SU-DHL-6 (cell line): ENCODE data around the gene CEP85.

Experiments
- H2AFZ ChIP-seq: fragments of 200-600 bp; sonication (generic); 2 replicates; pipeline ENCODE4 v1.6.1; 2014; ENCODE audit warnings: low read depth, mild to moderate bottlenecking, moderate library complexity, mixed read lengths, antibody characterized with exemption, low read length; ENCODE audit not compliant: severe bottlenecking
- H3F3A ChIP-seq: fragments of 200-600 bp; shearing (Covaris generic); 2 replicates; pipeline ENCODE4 v1.6.0; 2016; ENCODE audit warnings: antibody characterized with exemption, mild to moderate bottlenecking; ENCODE audit not compliant: insufficient read depth
- H3K27ac ChIP-seq: fragments of 200-600 bp; sonication (generic); 2 replicates; pipeline ENCODE4 v1.5.1; 2016; ENCODE audit warnings: low read depth, mild to moderate bottlenecking, low read length, moderate library complexity, mixed read lengths
- H3K27me3 ChIP-seq: fragments of 200-600 bp; sonication (generic), shearing (Covaris generic); 2 replicates; pipeline ENCODE4 v1.6.0; 2014; ENCODE audit warnings: mild to moderate bottlenecking, low read length
- H3K36me3 ChIP-seq: fragments of 200-600 bp; sonication (generic); 2 replicates; pipeline ENCODE4 v1.6.1; 2014; ENCODE audit warnings: mild to moderate bottlenecking, low read length, mixed read lengths
- H3K4me2 ChIP-seq: fragments of 300-600, 200-600 bp; shearing (Covaris generic), sonication (generic); 2 replicates; pipeline ENCODE4 v1.6.0; 2014; ENCODE audit warnings: low read length, low read depth, mild to moderate bottlenecking; ENCODE audit not compliant: poor library complexity, severe bottlenecking
- H3K4me3 ChIP-seq: fragments of 200-600 bp; sonication (generic); 2 replicates; pipeline ENCODE4 v1.5.1; 2014; ENCODE audit warnings: antibody characterized with exemption, low read length, mild to moderate bottlenecking, mixed read lengths; ENCODE audit not compliant: insufficient read depth, poor library complexity, severe bottlenecking
- H3K79me2 ChIP-seq: fragments of 200-600 bp; sonication (generic); 2 replicates; pipeline ENCODE4 v1.6.1; 2014; ENCODE audit warnings: mild to moderate bottlenecking, low read length, moderate library complexity; ENCODE audit not compliant: insufficient read depth
- H3K9ac ChIP-seq: fragments of 200-600 bp; sonication (generic); 2 replicates; pipeline ENCODE4 v1.7.0; 2014; ENCODE audit warnings: mild to moderate bottlenecking, low read length
- H3K9me2 ChIP-seq: fragments of 200-600 bp; sonication (generic); replicated peaks from 2 replicates; pipeline ENCODE4 v1.6.1; 2014; ENCODE audit warnings: low read length; ENCODE audit not compliant: insufficient read depth
- H3K9me3 ChIP-seq: fragments of 200-600 bp; sonication (generic); 2 replicates; pipeline ENCODE4 v1.6.1; 2014; ENCODE audit warnings: low read length, mixed read lengths; ENCODE audit not compliant: insufficient read depth
- H4K20me1 ChIP-seq: fragments of 200-600 bp; sonication (generic); 2 replicates; pipeline ENCODE4 v1.6.1; 2014; ENCODE audit warnings: low read depth, mild to moderate bottlenecking, antibody characterized with exemption, low read length, moderate library complexity, mixed read lengths
- CTCF ChIP-seq: fragments of 200-600 bp; sonication (generic); IDR thresholded peaks from one replicate; pipeline ENCODE4 v1.5.1; 2017; ENCODE audit warnings: antibody characterized with exemption, mild to moderate bottlenecking, low read length, moderate library complexity; ENCODE audit not compliant: insufficient read depth, poor library complexity, severe bottlenecking
- EZH2phosphoT487 ChIP-seq: fragments of 200-600 bp; sonication (generic), shearing (Covaris generic); conservative IDR thresholded peaks from 2 replicates; pipeline ENCODE4 v1.6.1; 2018; ENCODE audit warnings: mild to moderate bottlenecking, antibody characterized with exemption, low read length, moderate library complexity, mixed read lengths

Gene CEP85

GRCh38 chr1:26324550-26324949, 90.5 kb downstream of the CEP85 start:
- Histone ChIP-seq H3K36me3 (peaks cover 4% of the 10 kb centered on the region; the same call in 1 of the 2 replicates), H3K9me3 (no peaks in the 10 kb centered on the region), H3K4me3 (no peak overlapping the region)

GRCh38 chr1:26327956-26328362, 94.0 kb downstream of the CEP85 start:
- no peaks in the 10 kb centered on the region for H3K36me3 ChIP-seq
- H3K27me3 ChIP-seq, result no peaks in the 10 kb centered on the region

More at GRCh38 chr1:26324550-26324949, 90.5 kb downstream of the CEP85 start:
- Histone ChIP-seq H2AFZ (no peak overlapping the region), H3K79me2 (no peaks in the 10 kb centered on the region), H4K20me1 (no peaks in the 10 kb centered on the region), H3K27me3 (no peaks in the 10 kb centered on the region), H3K4me2 (no peak overlapping the region), H3F3A (peaks cover 19% of the 10 kb centered on the region), H3K27ac (no peak overlapping the region), H3K9me2 (no peaks in the 10 kb centered on the region), H3K9ac (no peak overlapping the region)
- TF ChIP-seq EZH2phosphoT487 (no peak), CTCF (no peak)

More at GRCh38 chr1:26327956-26328362, 94.0 kb downstream of the CEP85 start:
- no peak overlapping the region for H3K4me3 ChIP-seq
- no peak overlapping the region for H3K27ac ChIP-seq
- no peak overlapping the region for H2AFZ ChIP-seq
- H3K9me3 ChIP-seq, result no peaks in the 10 kb centered on the region
- no peaks in the 10 kb centered on the region for H4K20me1 ChIP-seq
- H3K9ac ChIP-seq, result no peak overlapping the region
- no peaks in the 10 kb centered on the region for H3K79me2 ChIP-seq
- H3F3A ChIP-seq, result no peaks in the 10 kb centered on the region
- H3K4me2 ChIP-seq, result no peak overlapping the region
- H3K9me2 ChIP-seq, result no peaks in the 10 kb centered on the region
- TF ChIP-seq CTCF (no peak), EZH2phosphoT487 (no peak)
